Spleen (tissue), 11 donors: ENCODE measurements around the gene SPEN. TPM values are rescaled to one million over a fixed set of nuclear protein-coding genes. Genes with fewer than 3 reads are reported as not detected.
A peak's percentile ranks its signal among the peaks of the same experiment; 100 is the strongest.

Source experiments
- DNase-seq: peaks from one replicate; pipeline ENCODE4 v3.0.0-alpha.2; 2020
- H3K27ac ChIP-seq, 8 donors: fragments of 200-600 bp; sonication (generic) in 7 of 8; 1 replicate in 4 of 8; 2 replicates in 4 of 8; pipeline versions ENCODE4 v1.5.0 to v1.8.0; 2016 to 2021; ENCODE audit warnings: inconsistent platforms in 4 of 8, mild to moderate bottlenecking in 4 of 8, moderate library complexity in 1 of 8
- H3K27me3 ChIP-seq, 7 donors: fragments of 200-600 bp; sonication (generic) in 6 of 7; replicated peaks in 1 of 7; 1 replicate in 4 of 7; 2 replicates in 3 of 7; pipeline versions ENCODE4 v1.5.0 to v1.8.0; 2016 to 2021; ENCODE audit warnings: inconsistent platforms in 3 of 7, mild to moderate bottlenecking in 1 of 7
- H3K36me3 ChIP-seq, 6 donors: fragments of 200-600 bp; sonication (generic) in 5 of 6; 1 replicate in 4 of 6; 2 replicates in 2 of 6; pipeline versions ENCODE4 v1.5.0 to v1.8.0; 2016 to 2021; ENCODE audit warnings: inconsistent platforms in 2 of 6
- H3K4me1 ChIP-seq, 6 donors: fragments of 200-600 bp; sonication (generic) in 5 of 6; 1 replicate in 3 of 6; 2 replicates in 3 of 6; pipeline versions ENCODE4 v1.5.0 to v1.8.0; 2016 to 2021; ENCODE audit warnings: inconsistent platforms in 3 of 6
- H3K4me3 ChIP-seq, 8 donors: fragments of 200-600 bp; sonication (generic) in 7 of 8; 1 replicate in 4 of 8; 2 replicates in 4 of 8; pipeline versions ENCODE4 v1.5.0 to v1.8.0; 2016 to 2021; ENCODE audit warnings: inconsistent platforms in 4 of 8, mild to moderate bottlenecking in 4 of 8, moderate library complexity in 2 of 8
- H3K9me3 ChIP-seq, 8 donors: fragments of 200-600 bp; sonication (generic) in 7 of 8; 1 replicate in 4 of 8; 2 replicates in 4 of 8; pipeline versions ENCODE4 v1.5.0 to v1.8.0; 2016 to 2021; ENCODE audit warnings: inconsistent platforms in 4 of 8
- POLR2A ChIP-seq, 3 donors: fragments of 450-650 bp; IDR thresholded peaks; one replicate each; pipeline ENCODE4 v1.5.1; 2017; ENCODE audit warnings: antibody characterized with exemption in 3 of 3, mild to moderate bottlenecking in 1 of 3
- POLR2AphosphoS5 ChIP-seq, 3 donors: sonication (generic); formaldehyde crosslinking; IDR thresholded peaks; one replicate each; pipeline ENCODE4 v1.5.1; 2017; ENCODE audit warnings: antibody characterized with exemption in 3 of 3
- WGBS, 5 donors: extraction: QIAGEN DNeasy Blood & Tissue Kit in 3 of 5; methylation state at CpG; one replicate each; pipeline versions ENCODE4 v1.1.5 to v1.1.7; 2013 to 2018; 5-methylcytosine and 5-hydroxymethylcytosine counted together
- intact Hi-C: fragments of 100-400 bp; cut with DNase I; formaldehyde crosslinking; loops from one replicate; pipeline ENCODE4 v1.15.0; 2023; ENCODE audit warnings: low total_unique reads
- polyA plus RNA-seq, 3 donors: library from polyadenylated mRNA; stranded (reverse); fragments of 200-250 nt; gene quantifications; one replicate each; pipeline ENCODE4 v1.2.1, GENCODE V29; 2013
- total RNA-seq, 7 donors: library from RNA; depleted of rRNA in 3 of 7; stranded (reverse); fragments of >200 nt in 3 of 7; fragmentation: NEBNext Ultra II Directional in 4 of 7; extraction: Animal tissue kit (Norgen Biotek cat#: 25700) in 4 of 7; gene quantifications; one replicate each; pipeline versions ENCODE4 v1.1.0 to v1.2.1, GENCODE V29; 2016 to 2021
- TF ChIP-seq, protein P1 (sequence below), 11 experiments: fragments of 200-600 bp in 7 of 11; fragments of 450-650 bp in 4 of 11; sonication (generic) in 4 of 11; IDR thresholded peaks in 8 of 11; conservative IDR thresholded peaks in 3 of 11; 1 replicate in 7 of 11; 2 replicates in 4 of 11; pipeline versions ENCODE4 v1.4.0 to v1.8.0; 2016 to 2021; ENCODE audit warnings: antibody characterized with exemption in 11 of 11, inconsistent platforms in 4 of 11, mild to moderate bottlenecking in 1 of 11
- donor health status: healthy with polysubstance abuse.
- donor health status: DM: no; HTN: no; CAD: no; lungs with moderate emphysema.
- donor health status: DM: no; HTN: no; CAD: no.
- donor health status: Bipolar disorder and iron deficiency.
- donor health status: healthy.
- donor health status: DM: no; HTN: no; CAD: no.
- donor health status: DM: yes; HTN: yes; CAD: no.

SPEN gene
- total and polyA plus RNA-seq, 10 donors: 8.0 to 75.9 (median 58.4) TPM

DNA sequence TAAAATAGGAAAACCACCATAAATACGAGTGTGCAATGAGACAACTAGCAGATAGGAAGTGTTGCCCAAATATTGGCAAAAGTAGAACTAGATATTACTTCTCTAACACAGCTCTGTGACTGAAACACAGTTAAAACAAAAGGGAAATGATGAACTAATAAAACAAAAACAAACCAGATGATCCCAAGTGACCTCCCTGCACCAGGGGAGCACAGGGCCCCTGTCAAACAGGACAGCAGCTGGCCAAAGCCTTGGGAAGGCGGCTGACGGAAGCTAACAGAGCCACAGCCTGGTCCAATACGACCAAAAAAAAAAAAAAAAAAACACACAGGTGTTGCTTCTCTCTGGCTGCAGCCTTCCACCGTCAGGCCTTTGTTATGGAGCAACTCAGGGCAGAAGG lies 110.6 kb downstream of the SPEN start:
- Histone ChIP-seq H3K4me3 (no peak overlapping the region), H3K9me3 (no peaks in the 10 kb centered on the region), H3K4me1 (peaks cover 28 to 99% (median 74%) of the 10 kb centered on the region in 6 donors), H3K27ac (peak overlapping the region in 3 of 8 donors; percentile 26 to 50 (median 38)), H3K27me3 (no peaks in the 10 kb centered on the region), H3K36me3 (peaks cover 0 to 30% (median 0%) of the 10 kb centered on the region in 6 donors)
- TF ChIP-seq POLR2A (IDR thresholded peaks at IDR 0.05) (no peak), POLR2AphosphoS5 (IDR thresholded peaks at IDR 0.05) (no peak)
- TF ChIP-seq, protein P1, sequence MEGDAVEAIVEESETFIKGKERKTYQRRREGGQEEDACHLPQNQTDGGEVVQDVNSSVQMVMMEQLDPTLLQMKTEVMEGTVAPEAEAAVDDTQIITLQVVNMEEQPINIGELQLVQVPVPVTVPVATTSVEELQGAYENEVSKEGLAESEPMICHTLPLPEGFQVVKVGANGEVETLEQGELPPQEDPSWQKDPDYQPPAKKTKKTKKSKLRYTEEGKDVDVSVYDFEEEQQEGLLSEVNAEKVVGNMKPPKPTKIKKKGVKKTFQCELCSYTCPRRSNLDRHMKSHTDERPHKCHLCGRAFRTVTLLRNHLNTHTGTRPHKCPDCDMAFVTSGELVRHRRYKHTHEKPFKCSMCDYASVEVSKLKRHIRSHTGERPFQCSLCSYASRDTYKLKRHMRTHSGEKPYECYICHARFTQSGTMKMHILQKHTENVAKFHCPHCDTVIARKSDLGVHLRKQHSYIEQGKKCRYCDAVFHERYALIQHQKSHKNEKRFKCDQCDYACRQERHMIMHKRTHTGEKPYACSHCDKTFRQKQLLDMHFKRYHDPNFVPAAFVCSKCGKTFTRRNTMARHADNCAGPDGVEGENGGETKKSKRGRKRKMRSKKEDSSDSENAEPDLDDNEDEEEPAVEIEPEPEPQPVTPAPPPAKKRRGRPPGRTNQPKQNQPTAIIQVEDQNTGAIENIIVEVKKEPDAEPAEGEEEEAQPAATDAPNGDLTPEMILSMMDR (IDR thresholded peaks at IDR 0.05 in 8 of 11, conservative IDR thresholded peaks at IDR 0.05 in 3 of 11): no peak
- 54 to 85% (median 62%) methylated on average over 5 of the region's 5 CpGs for WGBS, 5 donors
- peak; percentile 40 for DNase-seq
- intact Hi-C loops: no loop called here

DNA sequence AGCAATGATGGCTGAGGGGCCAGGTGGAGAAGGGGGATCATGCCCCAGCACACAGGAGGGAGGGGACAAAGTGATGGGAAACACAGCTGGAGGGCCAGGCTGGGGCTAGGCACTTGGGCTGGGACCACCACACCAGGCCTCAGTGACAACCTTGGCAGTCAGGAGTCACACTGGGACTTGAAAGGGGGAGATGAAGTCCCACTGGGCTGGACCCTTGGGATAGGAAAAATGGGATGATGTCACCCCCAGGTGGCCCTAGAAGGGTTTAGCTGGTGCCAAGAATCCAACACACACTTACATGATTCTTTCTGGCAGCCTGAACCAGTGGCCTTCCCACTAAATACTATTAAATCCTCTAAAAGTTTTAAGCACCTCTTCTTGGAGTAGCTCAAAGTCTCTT lies 111.3 kb downstream of the SPEN start:
- peak; percentile 33 for DNase-seq
- no peaks in the 10 kb centered on the region for H3K9me3 ChIP-seq

DNA sequence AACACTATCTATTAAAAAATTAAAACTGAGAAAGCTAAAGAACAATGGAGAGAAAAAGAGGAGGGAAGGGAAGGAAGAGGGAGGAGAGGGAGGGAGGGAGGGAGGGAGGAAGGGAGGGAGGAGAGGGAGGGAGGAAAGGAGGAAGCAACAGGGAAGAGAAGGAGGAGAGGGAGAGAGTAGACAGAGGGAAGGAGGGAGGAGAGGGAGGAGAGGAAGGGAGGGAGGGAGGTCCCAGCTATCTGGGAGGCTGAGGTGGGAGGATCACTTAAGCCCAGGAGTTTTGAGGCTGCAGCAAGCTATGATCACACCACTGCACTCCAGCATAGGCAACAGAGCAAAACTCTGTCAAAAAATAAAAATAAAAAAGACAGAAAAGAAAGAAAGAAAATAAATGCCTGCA lies 111.9 kb downstream of the SPEN start:
- H3K4me3 ChIP-seq: no peak overlapping the region
- H3K27ac ChIP-seq: no peak overlapping the region
- no peaks in the 10 kb centered on the region for H3K9me3 ChIP-seq
- TF ChIP-seq POLR2AphosphoS5 (IDR thresholded peaks at IDR 0.05) (no peak), POLR2A (IDR thresholded peaks at IDR 0.05) (no peak)
- TF ChIP-seq, protein P1 (IDR thresholded peaks at IDR 0.05 in 8 of 11, conservative IDR thresholded peaks at IDR 0.05 in 3 of 11): no peak
- H3K36me3 ChIP-seq: peaks cover 0 to 24% (median 0%) of the 10 kb centered on the region in 6 donors
- H3K27me3 ChIP-seq: no peaks in the 10 kb centered on the region
- H3K4me1 ChIP-seq: peaks cover 28 to 99% (median 74%) of the 10 kb centered on the region in 6 donors
- peak; percentile 1 for DNase-seq
- intact Hi-C loops: no loop called here

More for the DNA sequence above, 111.3 kb downstream of the SPEN start:
- peak overlapping the region in 2 of 8 donors; percentile 38 to 50 for H3K27ac ChIP-seq
- no peak overlapping the region for H3K4me3 ChIP-seq
- intact Hi-C loops: no loop called here
- peaks cover 0 to 24% (median 0%) of the 10 kb centered on the region in 6 donors for H3K36me3 ChIP-seq
- peaks cover 28 to 99% (median 74%) of the 10 kb centered on the region in 6 donors for H3K4me1 ChIP-seq
- TF ChIP-seq, protein P1 (IDR thresholded peaks at IDR 0.05 in 8 of 11, conservative IDR thresholded peaks at IDR 0.05 in 3 of 11): no peak
- TF ChIP-seq POLR2AphosphoS5 (IDR thresholded peaks at IDR 0.05) (no peak), POLR2A (IDR thresholded peaks at IDR 0.05) (no peak)
- H3K27me3 ChIP-seq: no peaks in the 10 kb centered on the region

DNA sequence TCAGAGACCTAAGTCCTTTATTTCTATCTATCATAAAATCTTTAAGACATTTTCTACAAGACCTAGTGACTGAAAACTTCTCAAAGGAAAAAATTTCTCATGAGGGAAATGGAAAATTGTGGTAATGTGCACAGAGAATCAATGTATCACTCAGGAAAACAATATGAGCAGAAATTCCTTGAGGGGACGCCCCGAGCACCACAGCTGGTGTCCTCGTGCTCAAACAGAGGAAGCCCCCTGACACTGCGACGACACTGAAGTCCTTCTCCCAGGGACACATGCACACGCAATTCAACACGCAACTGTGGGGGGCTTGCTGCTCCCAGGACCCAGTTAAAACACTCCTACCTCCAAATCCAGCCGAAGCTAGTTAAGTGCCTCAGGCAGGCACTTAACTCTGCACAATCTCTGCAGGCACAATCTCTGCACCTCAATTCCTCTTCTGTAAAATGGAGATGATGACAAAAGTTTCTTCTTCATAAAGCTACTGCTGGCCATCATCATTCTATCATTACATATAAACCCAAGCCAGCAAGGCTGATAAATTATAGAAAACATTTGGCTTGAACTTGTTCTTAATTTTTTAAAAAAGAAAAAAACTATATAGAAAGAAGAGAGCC lies 112.4 kb downstream of the SPEN start:
- H3K27ac ChIP-seq: no peak overlapping the region
- peaks cover 33 to 99% (median 75%) of the 10 kb centered on the region in 6 donors for H3K4me1 ChIP-seq
- intact Hi-C loops: no loop called here
- no peak overlapping the region for H3K4me3 ChIP-seq
- no peaks in the 10 kb centered on the region for H3K9me3 ChIP-seq
- peak; percentile 40 for DNase-seq
- TF ChIP-seq, protein P1 (IDR thresholded peaks at IDR 0.05 in 8 of 11, conservative IDR thresholded peaks at IDR 0.05 in 3 of 11): no peak
- TF ChIP-seq POLR2AphosphoS5 (IDR thresholded peaks at IDR 0.05) (no peak), POLR2A (IDR thresholded peaks at IDR 0.05) (no peak)
- H3K36me3 ChIP-seq: peaks cover 0 to 24% (median 0%) of the 10 kb centered on the region in 6 donors
- 72 to 82% (median 74%) methylated on average over 8 of the region's 8 CpGs for WGBS, 5 donors
- H3K27me3 ChIP-seq: no peaks in the 10 kb centered on the region
